ENCODE results near the gene INPP1.
"Not testable (repeated sequence)": the region's sequence is repeated elsewhere in the genome, so short reads cannot be mapped to it uniquely, and the experiment has no call there.

INPP1 gene

GRCh38 chr2:190333395-190333794, 10.0 kb upstream of the INPP1 start:
- no peak for TF ChIP-seq CTCF (IDR thresholded peaks at IDR 0.05; ENCODE audit: extremely low read depth, insufficient read depth, missing control alignments)
- DNase-seq (ENCODE audit: low spot score): no peak
- in situ Hi-C loops (cut with MboI; ENCODE audit: low pct_unique_long_range_greater_than_20kb, low sequenced_read_pairs, unreplicated experiment): no loop called here

- TF ChIP-seq CTCF (IDR thresholded peaks at IDR 0.05; ENCODE audit: extremely low read depth, insufficient read depth, missing control alignments): no peak
- in situ Hi-C loops (cut with MboI; ENCODE audit: low pct_unique_long_range_greater_than_20kb, low sequenced_read_pairs, unreplicated experiment): no loop called here
- no peak for DNase-seq (ENCODE audit: low spot score)
These were observed 9.5 kb upstream of the INPP1 start for GRCh38 chr2:190333928-190334327.

GRCh38 chr2:190334479-190335224, 8.7 kb upstream of the INPP1 start:
- in situ Hi-C loops (cut with MboI; ENCODE audit: low pct_unique_long_range_greater_than_20kb, low sequenced_read_pairs, unreplicated experiment): no loop called here
- DNase-seq (ENCODE audit: low spot score): no peak
- TF ChIP-seq CTCF (IDR thresholded peaks at IDR 0.05; ENCODE audit: extremely low read depth, insufficient read depth, missing control alignments): no peak

GRCh38 chr2:190335225-190335559, 8.2 kb upstream of the INPP1 start:
- in situ Hi-C loops (cut with MboI; ENCODE audit: low pct_unique_long_range_greater_than_20kb, low sequenced_read_pairs, unreplicated experiment): no loop called here
- TF ChIP-seq CTCF (IDR thresholded peaks at IDR 0.05; ENCODE audit: extremely low read depth, insufficient read depth, missing control alignments): no peak
- DNase-seq (ENCODE audit: low spot score): no peak

- in situ Hi-C loops (cut with MboI; ENCODE audit: low pct_unique_long_range_greater_than_20kb, low sequenced_read_pairs, unreplicated experiment); DNase-seq (ENCODE audit: low spot score): not testable (repeated sequence)
These were observed 7.8 kb upstream of the INPP1 start for GRCh38 chr2:190335584-190335983.

- no peak for DNase-seq (ENCODE audit: low spot score)
- TF ChIP-seq CTCF (IDR thresholded peaks at IDR 0.05; ENCODE audit: extremely low read depth, insufficient read depth, missing control alignments): no peak
- in situ Hi-C loops (cut with MboI; ENCODE audit: low pct_unique_long_range_greater_than_20kb, low sequenced_read_pairs, unreplicated experiment): no loop called here
These were observed 7.0 kb upstream of the INPP1 start for GRCh38 chr2:190336420-190336819.

GRCh38 chr2:190338453-190338852, 4.9 kb upstream of the INPP1 start:
- no peak for DNase-seq (ENCODE audit: low spot score)

More at GRCh38 chr2:190338453-190338852, 4.9 kb upstream of the INPP1 start:
- in situ Hi-C loops (cut with MboI; ENCODE audit: low pct_unique_long_range_greater_than_20kb, low sequenced_read_pairs, unreplicated experiment): no loop called here
- peak; percentile 20 for TF ChIP-seq CTCF (IDR thresholded peaks at IDR 0.05; ENCODE audit: extremely low read depth, insufficient read depth, missing control alignments)
